Inflammatory macrophage treated with lipopolysaccharide for 4 hours (primary cell): ENCODE measurements around the gene RALB.
A peak's percentile ranks its signal among the peaks of the same experiment; 100 is the strongest.

ENCODE experiments used
- DNase-seq: peaks from one replicate; pipeline ENCODE4 v3.0.0-alpha.2; 2020

The RALB gene

DNA sequence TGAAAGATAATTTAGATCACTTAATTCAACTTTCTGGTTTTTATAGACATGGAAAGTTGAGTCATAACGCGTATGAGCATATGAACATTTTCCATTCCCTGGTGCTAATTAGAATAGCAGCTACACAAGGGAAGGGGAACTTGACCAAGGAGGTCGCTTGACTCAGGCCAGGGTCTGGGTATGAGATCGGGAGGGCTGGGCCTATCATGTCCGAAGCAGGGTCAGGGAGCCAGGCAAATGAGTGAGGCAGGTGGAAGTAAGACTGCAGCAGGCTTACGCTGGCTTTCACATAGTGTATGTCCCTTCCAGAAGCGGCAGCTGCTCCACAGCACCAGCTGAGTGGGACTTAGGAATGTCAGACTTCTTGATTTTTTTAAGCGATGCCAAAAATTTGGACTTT lies 14.7 kb downstream of the RALB start:
- no peak for DNase-seq

- no peak for DNase-seq
These were observed 16.6 kb downstream of the RALB start for GRCh38 chr2:120269076-120269744.

DNA sequence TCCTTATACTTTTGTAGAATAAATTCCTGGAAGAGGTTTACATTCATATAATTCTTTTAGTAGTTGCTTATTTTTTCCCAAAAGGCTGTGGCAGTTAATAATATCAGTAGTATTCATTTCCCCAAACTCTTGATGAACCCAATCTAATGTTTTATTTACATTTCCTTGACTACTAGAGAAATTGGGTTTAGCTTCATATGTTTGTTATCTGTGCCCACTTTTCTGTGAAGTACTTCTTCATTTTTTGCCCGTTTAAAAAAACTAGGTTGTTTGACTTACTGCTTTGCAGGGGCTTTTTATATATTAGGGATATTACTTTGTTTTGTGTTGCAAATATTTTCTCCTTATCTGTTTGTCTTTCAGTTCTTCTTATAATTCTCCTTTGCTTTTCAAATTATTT lies 17.2 kb downstream of the RALB start:
- DNase-seq, result no peak

DNA sequence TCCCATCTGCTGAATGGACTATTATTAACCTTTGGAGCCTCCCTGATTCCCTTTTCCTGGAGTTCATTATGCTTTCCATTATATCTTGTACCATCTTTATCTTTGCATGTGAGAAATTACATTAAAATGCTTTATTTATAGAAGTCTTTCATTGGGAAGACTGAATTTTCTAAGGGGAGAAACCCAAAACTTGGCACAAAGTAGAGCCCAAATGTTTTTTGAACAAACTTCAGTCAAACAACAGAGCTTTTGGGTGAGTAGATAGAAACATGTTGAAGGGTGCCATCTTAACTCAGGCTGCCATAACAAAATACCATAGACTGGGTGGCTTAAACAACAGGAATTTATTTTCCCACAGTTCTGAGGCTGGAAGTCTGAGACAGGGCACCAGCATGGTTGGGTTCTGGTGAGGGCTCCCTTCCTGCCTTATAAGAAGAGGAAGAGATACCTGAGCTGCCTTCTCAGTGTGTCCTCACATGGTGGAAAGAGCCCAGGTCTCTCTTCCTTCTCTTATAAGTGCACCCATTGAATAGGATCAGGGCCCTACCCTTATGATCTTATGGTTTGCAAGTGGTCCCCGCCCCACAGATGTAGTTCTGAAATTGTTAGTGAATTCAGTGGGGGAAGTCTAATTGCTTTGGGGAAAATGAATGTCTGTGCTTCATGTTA lies 19.2 kb downstream of the RALB start:
- DNase-seq, result no peak

DNA sequence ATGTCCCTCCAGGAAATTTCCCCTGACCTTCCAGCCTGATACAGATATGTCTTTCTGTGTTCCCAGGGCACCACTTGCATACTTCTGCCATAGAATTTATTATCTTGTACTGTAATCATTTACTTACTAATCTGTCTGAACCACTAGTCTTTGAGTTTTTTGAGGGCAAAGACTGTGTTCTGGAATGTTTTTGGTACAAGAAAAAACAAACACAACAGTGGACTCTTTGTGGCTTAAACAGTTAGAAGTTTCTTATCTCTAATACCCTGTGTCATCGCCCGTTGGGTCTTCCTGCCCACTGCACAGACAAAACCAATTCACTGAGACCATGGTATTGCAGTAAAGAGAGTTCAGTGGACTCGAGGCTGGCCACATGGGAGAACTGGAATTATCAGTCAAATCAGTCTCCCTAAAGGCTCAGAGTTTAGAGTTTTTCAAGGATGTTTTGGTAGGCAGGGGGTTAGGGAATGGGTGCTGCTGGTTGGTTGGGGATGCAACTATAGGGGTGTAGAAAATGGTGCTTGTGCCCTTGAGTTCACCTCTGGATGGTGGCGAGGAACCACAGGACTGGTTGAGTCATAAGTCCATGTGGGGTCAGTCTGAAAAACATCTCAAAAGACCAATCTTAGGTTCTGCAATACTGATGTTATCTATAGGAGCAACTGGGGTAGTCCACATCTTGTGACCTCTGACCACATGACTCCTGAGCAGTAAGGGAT lies 20.3 kb downstream of the RALB start:
- DNase-seq, result peak; percentile 58

GRCh38 chr2:120275617-120276400 lies 23.2 kb downstream of the RALB start:
- no peak for DNase-seq

DNA sequence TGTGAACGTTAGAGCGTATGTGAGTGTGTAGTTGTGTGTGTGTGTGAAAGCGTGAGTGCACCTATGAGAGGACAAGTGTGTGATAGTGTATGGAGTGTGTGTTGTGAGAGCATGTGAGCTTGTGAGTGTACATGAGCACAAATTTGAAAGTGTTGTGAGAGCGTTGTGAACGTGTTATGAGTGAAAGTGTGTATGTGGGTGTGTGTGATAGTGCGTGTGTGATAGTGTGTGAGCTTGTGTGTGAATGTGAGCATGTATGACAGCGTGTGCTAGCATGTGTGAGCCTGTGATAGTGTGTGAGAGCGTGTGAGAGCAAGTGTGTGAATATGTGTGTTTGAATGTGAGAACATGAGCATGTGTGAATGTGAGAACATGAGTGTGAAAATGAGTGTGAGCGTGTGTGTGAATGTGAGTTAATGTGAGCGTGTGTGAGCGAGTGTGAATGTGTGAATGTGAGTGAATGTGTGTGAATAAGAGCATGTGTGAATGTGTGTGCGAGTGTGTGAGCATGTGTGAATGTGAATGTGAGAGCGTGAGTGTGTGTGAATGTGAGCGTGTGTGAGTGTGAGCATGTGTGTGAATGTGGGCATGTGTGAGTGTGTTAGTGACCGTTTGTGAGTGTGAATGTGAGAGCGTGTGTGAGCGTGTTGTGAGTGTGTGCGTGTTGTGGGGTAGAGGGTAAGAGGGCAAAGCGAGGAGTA lies 25.0 kb downstream of the RALB start:
- DNase-seq, result no peak

DNA sequence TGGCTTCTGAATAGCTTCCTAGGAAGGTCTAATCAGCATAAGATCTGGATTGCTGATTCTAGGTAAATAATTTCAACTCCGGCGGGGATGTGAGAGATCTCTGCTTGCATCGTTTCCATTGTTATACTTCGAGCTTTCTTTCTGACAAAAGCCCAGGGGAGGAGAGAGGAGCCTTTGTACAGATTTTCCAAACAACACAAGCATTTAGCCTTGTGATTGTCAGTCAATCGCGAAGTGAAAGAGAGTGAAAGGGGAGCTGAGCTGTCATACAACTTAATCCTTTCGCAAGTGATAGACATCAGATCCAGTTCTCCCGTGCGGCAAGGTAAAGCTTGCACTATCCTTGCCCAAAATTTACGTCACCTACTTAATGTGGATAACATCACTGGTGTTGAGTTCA lies 26.2 kb downstream of the RALB start:
- DNase-seq, result no peak

DNA sequence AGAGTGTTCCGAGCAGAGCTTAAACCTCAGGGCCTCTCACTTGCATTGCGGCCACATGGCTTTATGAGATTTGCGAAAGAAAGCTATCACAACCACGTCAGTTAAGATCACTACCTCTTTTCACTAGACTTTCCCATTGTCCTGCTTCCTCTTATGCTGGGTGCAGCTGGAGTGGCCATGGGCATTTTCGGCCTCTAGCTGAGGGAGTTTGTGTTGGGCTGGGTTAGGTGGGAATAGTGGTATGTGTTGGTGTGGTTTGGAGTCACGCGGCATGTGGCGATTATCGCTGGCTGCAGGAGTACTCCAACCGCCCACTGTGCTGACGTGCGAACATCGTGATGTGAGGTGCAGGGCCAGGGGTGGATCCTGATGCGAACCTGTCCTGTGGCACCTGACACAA lies 27.1 kb downstream of the RALB start:
- DNase-seq, result peak; percentile 76

DNA sequence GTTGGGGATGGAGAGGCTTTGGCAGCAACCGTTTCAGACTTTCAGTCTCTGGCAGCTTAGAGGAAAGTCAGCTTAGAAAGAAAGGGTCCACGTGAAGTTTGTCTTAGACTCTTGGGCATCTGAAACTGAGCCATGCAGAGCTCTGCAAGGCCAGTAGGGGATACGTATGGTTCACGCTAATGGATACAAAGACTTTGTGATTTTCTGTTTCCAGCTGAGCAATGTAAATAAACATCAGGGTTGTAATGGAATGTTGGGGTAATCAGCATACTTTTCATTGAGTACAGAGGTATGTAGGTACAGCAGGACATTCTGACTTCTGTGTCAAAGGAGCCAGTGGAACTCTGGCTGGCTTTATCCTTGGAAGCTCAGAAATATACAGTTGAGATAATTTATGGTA lies 31.0 kb downstream of the RALB start:
- DNase-seq, result no peak

- peak; percentile 60 for DNase-seq
These were observed 32.4 kb downstream of the RALB start for GRCh38 chr2:120285056-120285455.

DNA sequence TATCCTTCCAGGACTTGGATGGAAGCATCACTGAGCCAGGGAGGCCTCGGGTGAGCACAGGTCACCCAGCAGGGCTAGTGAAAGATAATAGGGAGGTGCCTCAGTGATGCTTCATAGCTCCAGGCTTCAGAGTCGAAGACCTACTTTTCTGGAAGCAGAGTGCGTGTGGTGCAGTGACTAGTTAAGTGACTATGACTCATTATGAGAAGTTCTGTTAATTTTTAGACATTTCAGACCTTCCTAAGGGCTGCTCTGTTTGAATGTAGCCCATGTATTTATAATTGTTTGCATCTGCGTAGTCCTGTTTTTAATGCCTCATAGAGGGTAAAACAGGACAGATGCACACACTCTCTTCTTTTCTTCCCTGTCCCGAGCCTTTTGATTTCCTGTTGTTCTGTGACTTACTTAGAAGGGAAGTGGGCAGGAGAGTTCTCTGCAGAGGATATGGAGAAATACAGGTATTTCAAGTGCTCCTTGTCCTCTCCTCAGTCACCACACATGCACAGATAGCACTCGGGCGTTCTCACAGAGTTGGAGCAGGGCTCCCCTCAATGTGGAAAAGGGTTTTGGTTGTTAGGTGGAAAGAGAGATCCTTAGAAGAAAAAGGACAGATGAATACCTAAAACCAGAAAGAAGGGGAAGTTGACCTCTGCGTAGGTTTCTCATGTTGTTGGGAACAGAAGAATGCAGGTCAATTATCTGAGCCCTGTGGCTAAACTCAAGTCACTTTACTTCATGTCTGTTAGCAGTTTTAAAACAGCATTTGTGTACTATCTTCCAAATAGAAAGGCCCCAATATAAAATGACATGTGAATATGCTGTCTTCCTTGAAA lies 34.7 kb downstream of the RALB start:
- peak; percentile 70 for DNase-seq

DNA sequence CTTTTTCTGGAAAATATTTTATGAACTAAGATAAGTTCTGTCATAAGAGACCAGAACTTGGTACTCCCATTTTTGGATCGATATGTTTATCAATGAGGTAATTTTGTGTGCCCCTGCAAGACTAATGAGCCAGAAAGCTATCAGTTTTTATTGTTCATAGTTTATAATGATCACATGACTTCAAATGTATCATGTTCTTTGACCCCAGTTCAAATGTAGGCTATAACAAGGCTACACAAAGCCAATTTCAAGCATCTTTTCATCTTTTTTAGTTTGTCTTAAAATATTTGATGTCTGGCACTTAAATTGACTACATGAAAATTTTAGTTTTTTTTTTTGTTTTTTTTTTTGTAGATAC lies 35.3 kb downstream of the RALB start:
- no peak for DNase-seq

DNA sequence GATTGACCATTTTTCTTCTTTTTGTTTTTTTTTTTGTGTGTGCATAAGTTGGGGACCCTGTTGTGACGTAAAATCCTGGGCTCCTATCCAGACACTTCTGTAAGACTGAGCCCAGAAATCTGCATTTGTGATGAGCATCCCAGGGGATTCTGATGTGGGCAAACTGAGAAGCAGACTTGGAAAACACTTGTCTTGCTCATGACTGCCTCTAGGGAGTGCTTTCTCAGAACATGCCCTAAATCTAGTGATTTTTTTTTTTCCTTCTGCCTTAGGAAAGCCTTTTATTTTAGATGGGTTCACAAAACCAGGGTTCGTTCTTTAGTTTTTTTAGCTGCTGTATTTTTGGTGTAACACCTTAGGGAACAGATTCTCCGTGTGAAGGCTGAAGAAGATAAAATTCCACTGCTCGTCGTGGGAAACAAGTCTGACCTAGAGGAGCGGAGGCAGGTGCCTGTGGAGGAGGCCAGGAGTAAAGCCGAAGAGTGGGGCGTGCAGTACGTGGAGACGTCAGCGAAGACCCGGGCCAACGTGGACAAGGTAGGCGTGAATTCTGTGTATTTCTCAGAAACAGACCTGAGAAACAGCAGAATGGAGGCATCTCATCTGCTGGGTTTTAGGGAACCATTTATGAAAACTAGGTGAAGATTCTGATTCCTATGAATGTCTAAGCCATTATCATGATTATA lies 36.7 kb downstream of the RALB start:
- DNase-seq, result no peak

- DNase-seq, result no peak
These were observed 38.1 kb downstream of the RALB start for GRCh38 chr2:120290737-120291136.

- DNase-seq, result no peak
These were observed 39.0 kb downstream of the RALB start for GRCh38 chr2:120291401-120292311.

DNA sequence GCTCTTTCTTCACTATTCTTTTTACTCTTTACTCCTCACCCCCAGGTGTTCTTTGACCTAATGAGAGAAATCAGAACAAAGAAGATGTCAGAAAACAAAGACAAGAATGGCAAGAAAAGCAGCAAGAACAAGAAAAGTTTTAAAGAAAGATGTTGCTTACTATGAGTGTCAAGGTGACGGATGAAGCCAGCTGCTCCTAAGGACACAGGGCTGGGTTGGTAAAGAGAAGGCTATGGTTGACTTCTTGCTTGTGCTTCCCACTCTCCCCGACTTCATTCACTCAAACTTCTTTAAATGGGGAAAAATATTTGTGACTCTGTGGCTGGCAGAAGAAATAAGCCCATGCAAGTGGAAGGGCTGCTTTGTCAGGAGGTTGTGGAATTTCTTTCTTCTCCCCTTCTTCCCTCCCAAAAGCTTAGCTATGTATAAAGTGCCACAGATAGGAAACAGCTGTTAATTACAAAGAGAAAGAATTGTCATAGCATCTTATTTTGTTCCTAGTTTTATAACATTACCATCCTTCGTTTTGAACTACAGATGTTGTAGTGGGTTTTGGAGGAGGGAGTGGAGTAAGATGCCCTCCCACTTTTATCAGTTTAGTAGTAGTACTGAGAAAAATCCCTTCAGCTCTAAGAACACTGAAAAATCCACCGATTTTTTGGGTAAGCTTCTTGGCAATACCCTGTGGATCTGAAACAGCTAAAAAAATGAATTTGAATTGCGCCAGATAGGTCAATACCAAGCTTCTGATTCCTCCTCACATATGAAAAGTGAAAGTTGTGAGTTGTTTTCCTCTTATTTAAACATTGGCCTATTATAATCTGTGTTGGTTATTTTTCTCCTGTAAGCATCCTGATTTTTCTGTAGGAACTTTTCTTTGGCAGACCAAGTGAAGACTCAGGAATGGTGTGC lies 40.7 kb downstream of the RALB start:
- DNase-seq, result no peak

- no peak for DNase-seq
These were observed 41.3 kb downstream of the RALB start for GRCh38 chr2:120294008-120294340.

DNA sequence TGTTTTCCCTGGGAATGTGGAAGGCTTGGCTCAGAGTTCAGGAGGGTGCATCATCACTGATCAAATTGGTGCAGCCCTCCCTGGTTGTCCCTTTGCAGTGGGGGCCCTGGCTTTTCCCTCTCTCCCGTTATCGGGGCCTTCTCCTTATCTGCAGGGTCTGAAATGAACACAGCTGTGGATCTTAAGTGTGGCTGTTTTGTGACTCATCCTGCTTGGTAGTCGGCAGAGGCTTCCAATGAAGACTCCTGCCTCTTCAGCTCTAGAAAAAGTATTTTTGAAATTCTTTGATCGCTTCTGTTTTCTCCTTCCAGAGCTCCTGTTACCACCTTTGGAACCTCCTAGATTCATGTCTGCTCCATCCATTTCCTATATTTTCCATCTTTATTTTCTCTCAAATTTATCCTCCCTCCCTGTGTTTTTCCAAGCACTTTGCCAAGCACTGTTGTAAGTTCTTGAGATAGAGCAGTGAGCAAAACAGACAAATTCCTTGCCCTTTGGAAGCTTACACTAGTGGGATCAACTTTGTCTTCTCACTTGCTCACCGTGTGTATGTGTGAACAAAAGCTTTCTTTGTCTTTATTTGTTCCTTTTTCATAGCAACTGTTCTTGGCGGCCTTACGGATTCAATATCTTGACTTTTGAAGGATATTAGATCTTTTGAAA lies 45.7 kb downstream of the RALB start:
- DNase-seq, result no peak
